ENCODE data around the gene PRR5L.

Gene PRR5L

DNA sequence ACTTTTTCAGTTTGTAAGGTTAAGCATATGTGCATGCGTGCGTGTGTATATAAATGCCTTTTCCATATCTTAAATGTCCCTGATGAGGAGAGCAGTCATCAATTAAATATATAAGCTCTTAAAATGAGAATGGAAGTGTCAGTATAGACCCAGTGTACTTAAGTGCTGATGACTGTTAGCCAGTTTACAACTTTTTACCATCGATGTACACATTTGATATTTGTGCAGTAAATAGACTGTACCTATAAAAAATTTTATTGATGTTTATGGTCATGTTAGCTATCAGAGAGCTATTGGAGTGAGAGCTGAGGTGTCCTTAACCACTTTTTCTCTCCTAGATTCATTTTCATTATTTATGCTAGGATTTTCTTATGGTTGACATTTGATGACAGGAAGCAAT lies 168.6 kb downstream of the PRR5L start:
- TF ChIP-seq, protein P1, sequence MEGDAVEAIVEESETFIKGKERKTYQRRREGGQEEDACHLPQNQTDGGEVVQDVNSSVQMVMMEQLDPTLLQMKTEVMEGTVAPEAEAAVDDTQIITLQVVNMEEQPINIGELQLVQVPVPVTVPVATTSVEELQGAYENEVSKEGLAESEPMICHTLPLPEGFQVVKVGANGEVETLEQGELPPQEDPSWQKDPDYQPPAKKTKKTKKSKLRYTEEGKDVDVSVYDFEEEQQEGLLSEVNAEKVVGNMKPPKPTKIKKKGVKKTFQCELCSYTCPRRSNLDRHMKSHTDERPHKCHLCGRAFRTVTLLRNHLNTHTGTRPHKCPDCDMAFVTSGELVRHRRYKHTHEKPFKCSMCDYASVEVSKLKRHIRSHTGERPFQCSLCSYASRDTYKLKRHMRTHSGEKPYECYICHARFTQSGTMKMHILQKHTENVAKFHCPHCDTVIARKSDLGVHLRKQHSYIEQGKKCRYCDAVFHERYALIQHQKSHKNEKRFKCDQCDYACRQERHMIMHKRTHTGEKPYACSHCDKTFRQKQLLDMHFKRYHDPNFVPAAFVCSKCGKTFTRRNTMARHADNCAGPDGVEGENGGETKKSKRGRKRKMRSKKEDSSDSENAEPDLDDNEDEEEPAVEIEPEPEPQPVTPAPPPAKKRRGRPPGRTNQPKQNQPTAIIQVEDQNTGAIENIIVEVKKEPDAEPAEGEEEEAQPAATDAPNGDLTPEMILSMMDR (IDR thresholded peaks at IDR 0.05; ENCODE audit: extremely low read depth, missing control alignments) = no peak
- DNase-seq (ENCODE audit: low spot score) = no peak

DNA sequence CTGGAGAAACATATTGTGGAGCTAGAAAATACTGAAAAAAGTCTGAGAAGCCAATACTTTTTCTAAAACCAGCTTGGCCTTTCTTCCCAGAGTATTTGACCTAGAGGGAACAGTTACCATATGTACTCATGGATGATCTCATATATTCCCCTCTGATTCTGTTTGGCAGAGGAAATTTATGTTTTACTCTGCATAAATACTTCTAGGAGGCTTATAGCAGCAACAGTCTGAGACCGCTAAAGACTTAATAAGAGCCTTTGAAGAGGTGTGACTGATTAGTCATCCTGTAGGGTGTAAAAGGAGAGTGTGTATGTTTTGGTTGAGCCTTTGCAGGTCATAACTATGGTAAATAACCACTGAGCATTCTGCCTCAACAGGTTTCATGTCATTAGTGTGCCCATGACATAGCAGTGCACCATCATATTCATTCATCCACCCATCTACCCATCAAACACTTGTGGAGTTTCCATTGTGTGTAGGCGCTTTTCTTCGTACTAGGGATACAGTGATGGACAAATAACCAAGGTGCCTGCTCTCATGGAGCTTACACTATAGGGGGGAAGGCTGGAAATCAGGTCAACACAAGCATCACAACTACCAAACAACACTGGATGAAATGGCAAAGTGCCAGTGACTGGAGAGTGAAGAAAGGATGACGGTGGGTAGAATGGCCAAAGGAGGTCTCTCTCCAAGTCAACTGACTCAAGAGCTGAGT lies 169.5 kb downstream of the PRR5L start:
- TF ChIP-seq, protein P1 (IDR thresholded peaks at IDR 0.05; ENCODE audit: extremely low read depth, missing control alignments) = no peak
- no peak for DNase-seq (ENCODE audit: low spot score)

DNA sequence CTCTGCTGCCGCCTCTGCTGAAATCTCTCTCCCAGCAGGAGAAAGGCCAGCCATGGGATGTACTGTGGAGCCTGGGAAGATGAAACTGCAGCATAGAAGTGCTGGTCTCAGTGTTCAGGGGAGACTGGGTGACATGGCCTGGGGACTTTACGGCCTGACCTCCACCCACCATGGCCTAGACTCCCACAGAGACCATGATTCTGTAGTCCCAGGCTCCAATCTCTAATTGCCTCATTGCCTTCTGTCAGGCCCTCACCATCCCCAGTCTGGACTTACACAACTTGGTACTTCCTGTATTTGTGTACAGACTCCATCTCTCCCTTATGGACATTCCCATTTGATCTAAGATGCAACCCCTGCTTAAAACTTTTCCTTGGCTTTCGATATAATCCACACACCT lies 170.9 kb downstream of the PRR5L start:
- TF ChIP-seq, protein P1 (IDR thresholded peaks at IDR 0.05; ENCODE audit: extremely low read depth, missing control alignments) = no peak

DNA sequence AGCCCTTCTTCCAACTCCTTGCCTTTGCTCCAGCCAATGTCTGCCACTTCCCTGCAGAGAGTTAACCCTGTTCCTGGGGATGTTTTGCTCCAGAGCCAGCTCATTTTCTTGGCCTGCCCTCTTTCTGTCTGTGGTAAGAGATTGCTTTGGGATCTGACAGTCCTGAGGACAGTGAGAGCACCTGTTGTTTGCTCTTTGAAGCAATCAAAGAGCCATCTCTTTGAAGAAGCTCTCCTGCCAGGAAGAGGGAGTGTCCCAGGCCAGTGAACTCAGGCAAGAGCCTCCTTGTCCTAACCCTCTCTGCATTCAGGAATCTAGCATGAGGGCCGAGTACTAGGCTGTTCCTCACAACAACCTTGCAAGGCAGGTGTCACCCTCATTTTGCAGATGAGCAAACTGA lies 171.8 kb downstream of the PRR5L start:
- DNase-seq (ENCODE audit: low spot score) = no peak
- TF ChIP-seq, protein P1 (IDR thresholded peaks at IDR 0.05; ENCODE audit: extremely low read depth, missing control alignments) = no peak

More for the DNA sequence above, 170.9 kb downstream of the PRR5L start:
- DNase-seq (ENCODE audit: low spot score) = no peak

- no peak for DNase-seq (ENCODE audit: low spot score)
- TF ChIP-seq, protein P1 (IDR thresholded peaks at IDR 0.05; ENCODE audit: extremely low read depth, missing control alignments) = no peak
These were observed 173.0 kb downstream of the PRR5L start for GRCh38 chr11:36469063-36469462.

DNA sequence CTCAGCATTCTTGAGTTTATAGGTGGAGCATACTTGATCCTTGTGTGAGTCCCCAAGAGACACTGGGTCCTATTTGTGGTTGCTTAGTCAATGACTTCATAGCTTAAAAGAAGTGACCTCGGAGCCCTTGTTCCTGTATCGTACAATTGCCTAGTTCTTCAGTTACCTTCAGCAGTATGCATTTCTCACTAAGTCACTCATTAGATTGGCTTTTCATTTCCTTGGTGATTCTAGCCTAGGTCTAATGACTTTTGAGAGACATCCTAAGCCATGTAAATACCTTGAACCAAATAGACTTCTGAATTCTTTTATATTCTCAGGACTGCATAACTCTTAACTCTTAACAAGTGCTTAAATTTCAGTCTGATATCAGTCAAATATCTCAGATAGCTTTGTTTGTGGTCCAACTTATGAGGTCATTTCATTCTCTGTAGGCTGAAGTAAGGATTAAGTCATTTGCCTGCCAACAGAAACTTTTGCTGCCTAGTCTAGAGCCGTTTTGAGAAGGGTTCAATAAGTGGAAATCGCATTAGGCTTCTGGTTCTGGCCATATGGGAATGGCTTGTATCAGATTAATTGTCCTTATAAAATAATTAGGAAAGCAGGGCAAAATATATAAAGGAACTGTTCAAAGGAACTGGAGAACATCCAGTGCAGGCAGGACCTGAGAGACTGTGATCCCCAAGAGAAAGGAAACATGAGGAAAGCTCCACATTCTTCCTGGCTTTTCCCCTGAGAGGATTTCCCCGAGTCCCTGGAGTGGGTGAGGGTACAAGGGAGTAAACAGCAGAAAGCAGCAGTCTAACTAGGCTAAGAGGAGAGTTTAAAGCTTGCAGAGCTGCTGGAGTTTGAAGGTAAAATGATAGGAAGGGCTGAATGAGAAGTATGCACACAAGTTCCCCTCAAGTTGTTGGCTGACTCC lies 174.1 kb downstream of the PRR5L start:
- no peak for DNase-seq (ENCODE audit: low spot score)
- TF ChIP-seq, protein P1 (IDR thresholded peaks at IDR 0.05; ENCODE audit: extremely low read depth, missing control alignments) = no peak

GRCh38 chr11:36471577-36471976 lies 175.5 kb downstream of the PRR5L start:
- TF ChIP-seq, protein P1 (IDR thresholded peaks at IDR 0.05; ENCODE audit: extremely low read depth, missing control alignments) = no peak
- no peak for DNase-seq (ENCODE audit: low spot score)

Measured in GM20000 (cell line).